HG02623 (cell line): ENCODE results near the gene ERBB4.

Source experiments
- ATAC-seq: cut with Tn5 transposase; IDR thresholded peaks from one replicate; pipeline ENCODE4 v1.9.1; 2021; ENCODE audit warnings: moderate library complexity; ENCODE audit not compliant: unreplicated experiment

The ERBB4 gene

DNA sequence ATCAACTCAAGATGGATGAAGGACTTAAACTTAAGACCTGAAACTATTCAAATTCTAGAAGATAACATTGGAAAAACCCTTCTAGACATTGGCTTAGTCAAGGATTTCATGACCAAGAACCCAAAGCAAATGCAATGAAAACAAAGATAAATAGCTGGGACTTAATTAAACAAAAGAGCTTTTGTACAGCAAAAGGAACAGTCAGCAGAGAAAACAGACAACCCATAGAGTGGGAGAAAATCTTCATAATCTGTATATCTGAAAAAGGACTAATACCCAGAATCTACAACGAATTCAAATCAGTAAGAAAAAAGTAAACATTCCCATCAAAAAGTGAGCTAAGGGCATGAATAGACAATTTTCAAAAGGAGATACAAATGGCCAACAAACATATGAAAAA, 171.2 kb downstream of the ERBB4 start:
- no peak for ATAC-seq

DNA sequence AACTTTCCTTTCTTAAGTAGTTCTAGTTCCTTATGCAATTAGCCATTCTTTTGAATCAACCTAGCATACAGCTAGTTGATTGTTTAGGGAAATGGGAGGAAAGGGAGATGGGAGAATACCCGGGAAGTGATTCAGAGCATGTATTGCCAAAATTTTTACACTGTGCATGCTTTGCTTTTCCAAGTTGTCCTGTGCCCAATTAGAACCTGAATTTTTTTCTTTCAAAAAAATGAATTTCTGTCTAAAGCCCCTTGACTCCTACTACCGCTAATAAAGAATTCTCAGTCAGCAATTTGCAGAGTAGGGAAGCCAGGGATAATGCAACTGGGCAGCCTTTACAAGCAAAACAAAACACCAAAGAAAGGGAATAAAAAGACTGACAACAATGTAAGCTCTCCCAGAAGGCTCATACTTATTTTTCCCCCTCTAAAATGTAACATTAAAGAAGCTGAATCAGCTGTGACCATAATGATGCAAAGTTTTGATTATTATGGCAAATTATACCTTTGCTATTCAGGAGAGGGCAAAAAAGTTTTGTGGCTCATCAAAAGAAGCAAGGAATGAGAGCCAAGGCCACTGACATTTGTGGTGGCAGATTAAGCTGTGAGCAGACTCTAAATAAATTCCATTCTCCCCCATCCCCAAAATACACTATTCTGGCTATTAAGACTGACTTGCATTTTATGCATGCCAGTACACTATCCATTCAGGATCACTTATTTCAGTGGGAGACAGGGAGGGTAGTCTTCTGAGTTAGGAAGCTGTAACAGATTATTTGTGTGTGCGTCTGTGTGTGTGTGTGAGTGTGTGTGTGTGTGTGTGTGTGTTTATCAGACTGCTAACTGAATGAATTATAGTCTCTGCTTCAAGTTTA, 174.3 kb downstream of the ERBB4 start:
- no peak for ATAC-seq

DNA sequence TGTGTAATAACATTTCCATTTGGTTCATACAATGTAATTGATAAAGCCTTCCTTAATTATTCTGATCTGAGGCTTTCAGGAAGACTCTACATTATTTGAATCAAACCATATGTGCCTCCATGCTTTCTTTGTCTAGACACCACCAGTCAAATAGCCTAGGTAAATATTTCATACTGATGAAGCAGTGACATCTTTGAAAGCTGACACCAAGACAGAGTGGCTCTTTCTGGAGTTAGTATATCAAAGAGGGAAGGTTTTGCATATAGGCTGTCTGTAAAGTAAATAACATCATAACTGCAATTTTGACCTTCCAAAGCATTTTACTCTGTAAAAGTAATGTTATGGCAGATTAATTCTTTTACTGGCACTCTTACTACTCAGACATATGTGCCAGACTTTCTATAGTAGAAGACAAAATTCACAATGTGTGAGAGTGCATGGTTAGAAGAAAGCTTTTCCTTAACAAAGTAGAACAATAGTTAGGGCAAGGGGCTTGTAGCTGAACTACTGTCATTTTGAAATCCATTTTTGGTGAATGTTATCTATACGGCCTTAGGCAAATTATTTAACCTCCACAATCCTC, 177.3 kb downstream of the ERBB4 start:
- ATAC-seq = no peak

DNA sequence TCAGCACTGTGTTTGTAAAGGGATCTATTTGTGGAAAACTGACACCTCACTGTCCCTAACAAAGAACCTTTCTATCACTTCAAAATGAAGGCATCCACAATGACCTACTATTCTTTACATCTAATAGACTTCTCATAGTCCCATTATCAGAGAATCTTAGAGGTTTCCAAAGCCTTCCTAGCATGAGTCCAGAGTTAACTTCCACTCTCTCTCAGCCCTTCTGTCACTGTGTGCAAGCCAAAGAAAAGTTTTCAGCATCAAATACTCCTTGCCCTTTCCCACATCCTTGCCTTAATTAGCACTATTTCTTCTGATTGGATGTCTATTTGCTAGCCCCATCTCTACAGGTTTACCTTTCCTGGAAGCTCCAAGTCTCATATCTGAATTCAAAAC, 178.5 kb downstream of the ERBB4 start:
- no peak for ATAC-seq

DNA sequence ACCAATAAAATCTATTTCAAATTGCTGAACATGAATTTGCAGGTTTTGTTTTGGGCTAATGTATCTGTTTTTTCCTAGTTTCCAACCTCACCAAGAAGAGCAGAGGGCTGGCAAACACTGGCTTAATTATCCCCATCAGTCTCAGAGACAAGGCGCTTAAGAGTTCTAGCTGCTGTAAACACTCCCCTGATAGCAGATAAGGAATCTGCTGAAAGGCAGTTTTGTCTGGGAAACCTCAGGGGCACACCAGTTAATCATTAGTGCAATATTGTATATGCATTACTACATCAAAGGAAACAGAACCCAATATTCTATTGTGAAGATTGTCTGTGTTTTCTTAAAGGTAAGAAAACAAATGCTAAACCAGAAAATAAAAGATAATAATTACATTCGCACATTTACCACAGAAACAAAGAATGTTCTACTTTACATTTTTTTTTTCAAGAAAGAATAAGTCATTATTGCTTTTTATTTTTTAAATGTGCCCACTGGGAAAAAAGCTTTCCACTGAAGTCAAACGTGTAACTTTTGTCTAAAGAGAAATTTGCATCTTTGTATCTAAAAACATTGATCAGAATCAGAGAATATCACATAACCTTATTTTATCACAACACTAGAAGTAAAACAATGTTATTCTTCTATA, 179.1 kb downstream of the ERBB4 start:
- ATAC-seq = no peak

DNA sequence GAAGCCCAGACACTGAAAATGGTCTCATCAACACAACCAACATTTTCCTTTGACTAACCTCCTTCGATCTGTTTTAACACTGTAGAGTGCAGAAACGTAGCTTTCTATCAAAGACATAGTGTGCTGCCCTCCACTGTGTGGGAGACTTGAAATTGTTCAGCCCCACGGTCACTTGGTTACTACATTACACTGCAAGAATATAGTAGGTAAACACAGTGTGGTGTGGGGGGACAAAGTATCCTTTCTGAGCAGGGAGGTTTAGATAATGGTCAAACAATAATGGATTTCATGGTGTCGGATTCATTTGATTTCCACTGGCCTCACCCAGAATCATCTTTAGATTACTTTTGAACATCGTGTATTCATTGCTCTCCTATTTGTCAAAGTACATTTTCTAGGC, 181.0 kb downstream of the ERBB4 start:
- no peak for ATAC-seq

DNA sequence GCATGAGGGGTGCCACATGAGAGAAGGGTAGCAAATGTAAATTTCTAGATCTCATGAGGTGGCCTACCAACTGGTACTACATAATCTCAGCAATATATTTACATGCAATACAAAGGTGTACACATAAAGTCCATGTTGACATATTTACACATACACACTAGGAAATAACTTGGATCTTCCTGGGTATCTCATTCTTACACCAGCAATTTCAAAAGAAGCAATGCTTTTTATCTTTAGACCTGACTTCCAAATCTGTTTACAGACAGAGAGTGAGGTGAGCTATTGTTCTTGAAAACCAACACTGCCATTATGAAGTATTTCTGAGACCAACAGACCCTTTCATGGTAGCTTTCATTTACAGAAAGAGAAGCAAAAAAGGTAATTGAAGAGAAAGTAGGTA, 184.2 kb downstream of the ERBB4 start:
- no peak for ATAC-seq

DNA sequence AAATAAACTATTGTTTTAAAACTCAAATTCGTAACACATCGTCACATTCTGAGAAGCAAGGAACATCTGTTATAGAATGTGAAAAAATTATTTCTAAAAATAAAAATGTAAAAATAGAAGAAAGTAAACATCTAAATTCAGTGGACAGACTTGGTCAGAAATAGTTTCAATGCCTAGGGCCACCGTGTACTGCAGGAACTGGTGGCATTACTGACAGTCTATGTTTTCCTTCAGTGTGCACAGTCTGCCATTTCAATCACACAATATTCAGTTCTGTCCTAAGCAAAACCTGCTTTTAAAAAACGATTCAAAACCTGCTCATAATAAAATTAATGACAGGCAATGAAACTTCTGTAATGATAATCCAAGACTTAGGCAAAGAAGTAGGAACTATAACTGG, 190.1 kb downstream of the ERBB4 start:
- no peak for ATAC-seq

DNA sequence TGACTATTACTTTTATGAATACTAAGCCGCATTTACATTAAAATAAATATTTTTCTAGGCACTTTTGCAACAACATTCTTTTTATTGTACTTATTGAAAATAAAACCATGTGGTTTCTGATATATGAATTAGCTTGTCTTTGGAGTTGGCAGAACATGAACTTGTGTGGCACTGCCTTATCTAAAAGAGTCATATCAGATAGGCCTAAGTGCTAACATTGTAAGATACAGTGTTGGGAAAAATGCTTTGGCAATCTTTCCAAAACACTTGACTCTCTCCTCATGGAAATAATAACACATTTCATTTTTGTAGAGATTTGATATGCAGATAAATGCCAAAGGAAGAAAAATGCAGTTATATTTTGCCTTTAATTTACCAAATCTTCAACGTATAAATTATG, 191.7 kb downstream of the ERBB4 start:
- no peak for ATAC-seq

DNA sequence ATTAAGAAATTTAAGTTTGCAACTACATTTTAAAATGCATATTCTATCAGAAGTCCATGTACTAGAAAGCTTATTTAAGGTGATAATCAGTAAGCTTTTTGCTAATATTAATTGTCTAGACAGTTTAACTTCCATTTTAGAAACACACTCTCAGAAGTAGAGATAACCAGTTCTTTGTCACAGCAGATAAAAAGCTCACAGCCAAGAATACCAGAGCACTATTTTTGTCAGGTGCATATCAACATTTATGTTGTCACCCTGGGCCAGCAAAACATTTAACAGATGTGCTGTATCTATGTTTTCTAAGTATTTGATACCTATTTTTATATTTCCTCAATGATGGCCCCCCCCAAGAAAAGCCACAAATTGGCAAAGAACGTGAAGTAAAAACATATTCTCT, 192.6 kb downstream of the ERBB4 start:
- no peak for ATAC-seq

DNA sequence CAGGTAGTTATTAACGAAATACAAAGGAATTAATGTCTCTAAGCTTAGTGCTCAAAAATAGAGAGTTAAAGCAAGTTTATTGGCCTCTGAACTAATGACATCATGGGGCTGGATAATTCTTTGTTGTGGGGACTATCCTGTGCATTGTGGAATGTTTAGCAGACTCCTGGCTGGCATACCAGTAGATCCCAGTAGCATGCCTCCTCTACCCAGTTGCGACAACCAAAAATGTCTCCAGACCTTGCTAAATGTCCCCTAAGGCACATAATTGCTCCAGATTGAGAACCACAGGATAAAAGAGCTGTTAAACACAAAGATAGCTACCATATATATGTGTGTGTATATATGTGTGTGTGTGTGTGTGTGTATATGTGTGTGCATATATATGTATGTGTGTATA, 194.5 kb downstream of the ERBB4 start:
- no peak for ATAC-seq

DNA sequence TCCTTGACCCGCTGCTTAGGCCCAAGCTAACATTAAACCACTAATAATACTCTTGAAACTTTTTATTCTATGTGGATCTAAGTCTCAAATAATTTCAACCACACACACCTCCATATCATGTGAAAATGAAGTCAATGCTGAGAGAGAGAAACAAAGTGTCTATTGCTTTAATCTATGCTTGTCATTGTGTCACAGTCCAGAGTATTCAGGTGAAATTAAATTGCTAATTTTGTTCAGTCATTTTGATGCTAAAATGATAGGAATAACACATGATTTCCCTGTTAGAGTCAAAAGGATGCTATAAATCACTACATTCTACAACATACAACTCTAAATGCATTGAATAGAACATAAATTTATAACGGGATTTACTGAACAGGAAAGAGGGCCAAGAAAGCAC, 195.4 kb downstream of the ERBB4 start:
- ATAC-seq = no peak

DNA sequence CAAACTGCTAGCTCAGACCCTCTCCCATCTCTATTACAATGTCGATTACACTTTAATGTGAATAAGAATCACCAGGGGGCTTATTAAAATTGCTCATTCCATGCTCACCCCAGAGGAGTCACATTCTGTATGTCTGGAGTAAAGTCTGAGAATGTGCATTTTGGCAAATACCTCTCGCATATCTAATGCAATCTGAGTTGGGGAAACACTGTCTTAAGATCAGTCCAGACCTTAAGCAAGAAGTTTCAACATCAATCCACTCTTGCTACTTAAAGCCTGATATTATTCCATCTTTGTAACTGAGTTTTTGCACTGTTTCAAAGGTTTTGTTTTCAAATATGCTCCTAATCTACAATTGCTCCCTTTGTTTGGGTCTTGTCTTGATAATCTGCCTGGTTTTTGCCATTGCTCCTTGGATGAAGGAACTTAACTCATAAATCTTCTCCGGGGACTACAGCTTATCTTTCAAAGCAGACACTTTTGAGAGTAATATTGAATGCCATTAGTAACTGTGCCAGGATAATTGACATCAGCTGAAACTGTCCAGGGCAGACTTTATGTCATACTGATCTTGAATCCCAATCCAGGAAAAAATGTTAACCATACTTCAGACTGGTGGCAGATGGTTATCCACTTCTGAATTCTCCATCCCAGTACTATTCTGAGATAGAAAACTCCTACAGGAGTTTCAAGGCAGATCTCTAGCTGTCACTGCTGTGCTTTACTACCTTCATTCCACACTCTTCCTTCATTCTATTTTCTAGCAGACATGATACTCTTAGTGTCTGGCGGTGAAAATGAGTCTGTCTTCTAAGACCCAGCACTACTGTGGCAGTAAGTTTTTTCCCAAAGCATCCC, 200.9 kb downstream of the ERBB4 start:
- ATAC-seq = no peak

DNA sequence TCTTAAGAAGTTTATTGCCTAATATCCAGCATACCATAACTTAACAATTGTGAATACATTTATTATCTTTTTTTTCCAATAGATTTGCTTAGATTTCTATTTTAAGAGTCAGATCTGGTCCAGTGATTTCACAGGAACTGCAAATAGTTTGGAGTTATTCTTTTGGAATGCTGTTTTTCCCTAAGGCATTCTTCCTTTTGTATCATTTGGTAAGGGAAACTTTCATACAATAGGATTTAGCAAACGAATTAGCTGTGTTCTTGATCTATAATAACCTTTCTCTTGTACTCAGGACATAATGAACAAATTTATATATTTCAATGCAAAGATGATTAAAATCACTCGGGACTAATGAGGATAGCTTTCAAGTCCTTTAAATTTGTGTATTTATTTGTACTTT, 201.6 kb downstream of the ERBB4 start:
- ATAC-seq = no peak

DNA sequence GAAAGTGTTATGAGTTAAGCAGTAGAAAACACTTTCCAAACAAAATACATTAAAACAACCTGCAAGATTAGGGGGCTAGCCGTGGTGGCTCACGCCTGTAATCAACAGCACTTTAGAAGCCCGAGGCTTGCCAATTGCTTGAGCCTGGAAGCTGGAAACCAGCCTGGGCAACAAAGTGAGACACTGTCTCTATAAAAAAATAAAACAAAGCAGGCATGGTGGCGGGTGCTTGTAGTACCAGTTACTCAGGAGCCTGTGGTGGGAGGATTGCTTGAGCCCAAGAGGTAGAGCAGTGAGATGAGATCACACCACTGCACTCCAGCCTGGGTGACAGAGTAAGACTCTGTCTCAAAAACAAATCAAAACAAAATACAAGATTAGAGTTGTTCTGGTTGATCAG, 208.3 kb downstream of the ERBB4 start:
- ATAC-seq = no peak

DNA sequence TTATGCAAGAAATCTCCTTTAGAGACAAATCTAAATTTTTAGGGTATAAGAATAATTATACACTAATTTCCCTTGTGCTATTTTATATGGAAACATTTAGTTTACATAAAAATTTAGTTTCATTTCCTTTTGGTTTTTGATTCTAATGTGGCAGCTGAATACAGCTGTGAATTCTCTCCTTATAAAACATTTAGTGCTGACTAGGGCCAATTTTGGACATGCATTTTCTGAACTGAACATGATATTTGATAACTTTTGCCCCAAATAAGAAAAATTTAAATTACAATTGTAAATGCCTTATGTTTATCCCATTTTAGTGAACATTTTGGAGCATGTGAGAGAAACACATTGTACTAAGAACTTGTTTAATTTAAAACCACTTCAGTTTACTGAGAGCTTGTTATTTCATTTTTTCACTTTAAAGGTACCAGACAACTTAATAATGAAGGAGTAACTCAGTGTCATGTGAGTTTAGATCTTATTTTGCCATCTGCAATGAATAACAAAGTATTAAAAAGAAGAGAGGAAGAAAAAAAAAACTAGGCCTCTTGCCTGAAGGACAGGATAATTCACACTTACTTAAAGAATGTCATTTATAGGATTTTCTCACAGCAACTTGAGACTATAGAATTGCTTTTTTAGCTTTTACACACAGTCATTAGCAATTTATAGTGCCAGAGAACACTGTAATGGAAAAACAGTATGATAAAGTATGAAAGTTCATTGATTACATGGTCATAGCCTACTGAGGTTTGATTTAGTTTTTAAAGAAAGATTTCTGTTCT, 209.7 kb downstream of the ERBB4 start:
- ATAC-seq = no peak

DNA sequence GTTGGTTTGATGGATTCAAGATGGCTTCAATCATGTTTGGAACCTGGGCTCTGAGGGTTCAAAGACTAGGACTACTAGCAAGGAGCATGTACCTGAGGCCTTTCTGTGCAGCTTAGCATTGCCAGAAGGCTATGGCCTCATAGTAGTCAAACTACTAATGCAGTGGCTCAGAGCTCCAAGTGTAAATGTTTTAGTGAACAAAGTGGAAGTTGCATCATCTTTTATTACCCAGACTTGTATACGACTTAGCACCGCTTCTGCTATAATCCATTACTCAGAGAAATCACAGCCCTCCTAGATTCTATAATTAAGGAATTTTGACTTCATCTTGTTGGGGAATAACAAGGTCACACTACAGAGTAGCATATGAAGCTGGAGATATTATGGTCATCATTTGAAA, 210.5 kb downstream of the ERBB4 start:
- no peak for ATAC-seq

DNA sequence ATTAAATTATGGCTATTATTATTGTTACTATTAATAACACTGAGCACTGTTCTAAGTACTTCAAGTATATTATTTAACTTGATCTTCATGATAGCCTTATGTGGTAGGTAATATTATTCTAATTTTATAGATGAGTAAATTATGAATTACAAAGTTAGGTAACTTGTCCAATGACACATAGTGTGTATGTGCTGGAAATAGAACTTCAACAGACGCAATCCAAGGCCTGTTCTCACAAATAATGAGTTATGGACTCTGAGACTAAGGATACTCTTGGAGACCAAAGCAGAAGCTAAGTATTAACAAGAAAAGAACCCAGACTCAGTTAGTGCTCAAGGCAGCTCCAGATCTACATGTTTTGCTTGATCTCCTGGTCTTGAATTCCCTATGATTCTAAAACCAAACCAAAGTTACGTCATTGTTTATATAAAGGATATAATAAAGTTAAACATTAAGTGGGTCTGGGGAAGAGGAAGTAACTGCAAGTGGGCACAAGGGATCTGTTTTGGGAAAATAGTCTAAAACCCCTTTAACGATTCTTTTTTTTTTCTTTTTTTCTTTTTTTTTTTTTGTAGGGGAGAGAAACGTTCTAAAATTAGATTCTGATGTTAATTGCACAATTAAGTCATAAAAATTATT, 211.3 kb downstream of the ERBB4 start:
- ATAC-seq = no peak

DNA sequence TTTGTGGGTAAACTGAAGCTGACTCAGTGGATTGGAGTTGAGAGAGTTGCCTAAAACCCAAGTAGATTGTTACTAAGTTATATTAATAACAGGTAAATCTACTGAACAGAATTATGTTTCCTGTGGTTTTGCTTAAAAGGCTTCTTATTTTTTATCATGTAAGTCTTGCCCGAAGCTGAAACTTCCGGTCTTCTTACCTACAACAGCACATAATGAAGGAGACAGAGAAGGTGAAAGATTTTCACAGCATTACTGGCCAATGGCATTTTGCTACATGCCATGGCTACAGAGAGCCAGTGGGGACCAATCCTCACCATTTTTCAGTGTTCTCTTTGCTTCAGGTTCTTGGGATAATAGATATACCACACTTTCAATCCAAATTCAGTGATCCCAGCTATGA, 220.0 kb downstream of the ERBB4 start:
- no peak for ATAC-seq

DNA sequence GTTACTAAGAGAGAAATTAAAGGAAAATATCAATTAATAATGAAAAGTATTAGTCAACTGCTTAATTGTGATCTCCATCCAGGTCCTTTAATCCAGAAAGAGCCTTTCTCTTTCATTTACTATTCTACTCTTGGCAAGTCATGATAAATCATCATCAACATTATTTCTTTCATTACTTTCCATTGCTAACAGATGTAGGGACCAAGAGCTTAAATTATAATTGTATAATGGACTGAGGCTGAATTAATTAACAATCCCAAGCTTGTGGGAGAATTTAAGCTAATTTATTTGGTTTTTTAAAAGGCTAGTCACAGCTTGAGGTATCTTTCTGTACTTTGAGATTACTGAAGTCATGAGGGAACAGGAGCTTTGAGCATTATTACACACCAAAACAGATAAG, 223.9 kb downstream of the ERBB4 start:
- no peak for ATAC-seq
